Activated CD8-positive, alpha-beta memory T cell treated with anti-CD3 and anti-CD28 coated beads, Interleukin-2, amount 10 ng/mL, durations not matched to agents 7 days and 5 days (primary cell): ENCODE results near the gene ENTREP3. TPM values are rescaled to one million over a fixed set of nuclear protein-coding genes. Genes with fewer than 3 reads are reported as not detected.
A peak's percentile ranks its signal among the peaks of the same experiment; 100 is the strongest.
"Not testable (repeated sequence)": the region's sequence is repeated elsewhere in the genome, so short reads cannot be mapped to it uniquely, and the experiment has no call there.

ENCODE experiments used
- ATAC-seq: fragments of 150-1000 bp; cut with Tn5 transposase; one replicate; pipeline ENCODE4 v1.10.0; 2021; ENCODE audit warnings: moderate library complexity
- CTCF ChIA-PET: fragments of 350-600 bp; sonication (Branson Sonifier 250); formaldehyde crosslinking; loops from one replicate; lab custom pipeline; 2021; ENCODE audit warnings: antibody characterized with exemption; lab: Charles Lee
- DNase-seq: peaks from one replicate; pipeline ENCODE4 v3.0.0-alpha.2; 2020
- H3K27ac Mint-ChIP-seq: one replicate; pipeline ENCODE4 v1.8.0; 2021; ENCODE audit warnings: mild to moderate bottlenecking, mixed read lengths
- H3K27me3 Mint-ChIP-seq: one replicate; pipeline ENCODE4 v1.8.0; 2021; ENCODE audit warnings: mixed read lengths
- H3K36me3 Mint-ChIP-seq: one replicate; pipeline ENCODE4 v1.8.0; 2021; ENCODE audit warnings: mild to moderate bottlenecking, mixed read lengths
- H3K4me1 Mint-ChIP-seq: one replicate; pipeline ENCODE4 v1.8.0; 2021; ENCODE audit warnings: mixed read lengths
- H3K4me3 Mint-ChIP-seq: one replicate; pipeline ENCODE4 v1.8.0; 2021; ENCODE audit warnings: mild to moderate bottlenecking, moderate library complexity, mixed read lengths
- H3K9me3 Mint-ChIP-seq: one replicate; pipeline ENCODE4 v1.8.0; 2022; ENCODE audit warnings: low read depth, mixed read lengths
- total RNA-seq, 2 experiments: library from RNA; stranded (reverse); gene quantifications; one replicate each; pipeline ENCODE4 v1.2.3, GENCODE V29; 2021

The ENTREP3 gene
- total RNA-seq, 2 experiments from 2014 or later: 30.7 to 32.3 TPM

GRCh38 chr1:155225404-155225759 lies 29.9 kb downstream of the ENTREP3 start:
- Mint-ChIP-seq H3K4me1 (peaks cover 47% of the 10 kb centered on the region), H3K4me3 (peak overlapping the region; percentile 98), H3K27ac (peak overlapping the region; percentile 98)
- CTCF ChIA-PET: interaction anchor here (0.8 to 6.8 kb wide), 9 partner anchors 17 to 134 kb away, joined by 3 to 77 read pairs (median 8); partner anchors contain the start of genes KRTCAP2, MTX1 and THBS3
- not testable (repeated sequence) for H3K27me3 Mint-ChIP-seq, H3K9me3 Mint-ChIP-seq, ATAC-seq, H3K36me3 Mint-ChIP-seq, DNase-seq

- Mint-ChIP-seq H3K27ac (no peak overlapping the region), H3K36me3 (peaks cover 4% of the 10 kb centered on the region), H3K27me3 (no peaks in the 10 kb centered on the region), H3K9me3 (no peaks in the 10 kb centered on the region), H3K4me3 (no peak overlapping the region), H3K4me1 (peaks cover 61% of the 10 kb centered on the region)
- CTCF ChIA-PET: interaction anchor here (1.3 to 6.8 kb wide), 3 partner anchors 15 to 55 kb away, joined by 3 to 77 read pairs (median 3); partner anchors contain the start of genes MTX1 and THBS3
- ATAC-seq (no peak), DNase-seq (no peak)
These were observed 32.2 kb downstream of the ENTREP3 start for GRCh38 chr1:155223047-155223446.

GRCh38 chr1:155220211-155220965 lies 34.9 kb downstream of the ENTREP3 start:
- H3K9me3 Mint-ChIP-seq, H3K4me3 Mint-ChIP-seq, H3K36me3 Mint-ChIP-seq, H3K27me3 Mint-ChIP-seq, ATAC-seq, DNase-seq: not testable (repeated sequence)
- CTCF ChIA-PET: interaction anchor here (2.8 kb wide), 1 partner anchor 13 kb away, joined by 9 read pairs; the partner anchor contains the start of genes MTX1 and THBS3
- H3K4me1 Mint-ChIP-seq: peaks cover 38% of the 10 kb centered on the region
- peak overlapping the region; percentile 80 for H3K27ac Mint-ChIP-seq

GRCh38 chr1:155219592-155220031 lies 35.7 kb downstream of the ENTREP3 start:
- Mint-ChIP-seq H3K36me3 (peaks cover 3% of the 10 kb centered on the region), H3K4me3 (no peak overlapping the region), H3K4me1 (peaks cover 39% of the 10 kb centered on the region), H3K27me3 (no peaks in the 10 kb centered on the region), H3K9me3 (no peaks in the 10 kb centered on the region), H3K27ac (peak overlapping the region; percentile 80)
- peak; percentile 53 for ATAC-seq
- DNase-seq: peak; percentile 63
- CTCF ChIA-PET: interaction anchor here (2.2 to 2.8 kb wide), 2 partner anchors 12 to 31 kb away, joined by 9 to 13 read pairs; partner anchors contain the start of genes MTX1 and THBS3

- Mint-ChIP-seq H3K27me3 (no peaks in the 10 kb centered on the region), H3K27ac (peak overlapping the region; percentile 80), H3K4me1 (peaks cover 37% of the 10 kb centered on the region), H3K36me3 (peaks cover 3% of the 10 kb centered on the region), H3K4me3 (no peak overlapping the region), H3K9me3 (no peaks in the 10 kb centered on the region)
- CTCF ChIA-PET: interaction anchor here (0.8 to 2.8 kb wide), 3 partner anchors 12 to 32 kb away, joined by 3 to 13 read pairs (median 9); partner anchors contain the start of genes MTX1 and THBS3
- no peak for DNase-seq
- ATAC-seq: peak; percentile 44
These were observed 36.3 kb downstream of the ENTREP3 start for GRCh38 chr1:155218854-155219591.

- peak; percentile 43 for ATAC-seq
- CTCF ChIA-PET: interaction anchor here (1.9 kb wide), 1 partner anchor 21 kb away, joined by 6 read pairs; no protein-coding TSS in a partner anchor
- not testable (repeated sequence) for H3K9me3 Mint-ChIP-seq, DNase-seq, H3K36me3 Mint-ChIP-seq, H3K4me3 Mint-ChIP-seq, H3K27me3 Mint-ChIP-seq
- H3K4me1 Mint-ChIP-seq: peaks cover 34% of the 10 kb centered on the region
- peak overlapping the region; percentile 76 for H3K27ac Mint-ChIP-seq
These were observed 40.6 kb downstream of the ENTREP3 start for GRCh38 chr1:155214702-155215101.

GRCh38 chr1:155212051-155212440 lies 43.2 kb downstream of the ENTREP3 start:
- H3K27me3 Mint-ChIP-seq, CTCF ChIA-PET, DNase-seq, H3K4me3 Mint-ChIP-seq, H3K36me3 Mint-ChIP-seq, ATAC-seq, H3K27ac Mint-ChIP-seq, H3K9me3 Mint-ChIP-seq: not testable (repeated sequence)
- H3K4me1 Mint-ChIP-seq: peaks cover 34% of the 10 kb centered on the region

- H3K4me1 Mint-ChIP-seq: peaks cover 39% of the 10 kb centered on the region
- DNase-seq, H3K36me3 Mint-ChIP-seq, H3K9me3 Mint-ChIP-seq, ATAC-seq, H3K27me3 Mint-ChIP-seq, H3K27ac Mint-ChIP-seq, H3K4me3 Mint-ChIP-seq, CTCF ChIA-PET: not testable (repeated sequence)
These were observed 43.8 kb downstream of the ENTREP3 start for GRCh38 chr1:155211381-155212050.

- ATAC-seq: no peak
- H3K4me1 Mint-ChIP-seq: peaks cover 41% of the 10 kb centered on the region
- H3K9me3 Mint-ChIP-seq: no peaks in the 10 kb centered on the region
- H3K27ac Mint-ChIP-seq: no peak overlapping the region
- H3K27me3 Mint-ChIP-seq: no peaks in the 10 kb centered on the region
- no peak for DNase-seq
- H3K4me3 Mint-ChIP-seq: peak overlapping the region; percentile 83
- CTCF ChIA-PET: interaction anchor here (4.2 to 5.3 kb wide), 3 partner anchors 32 to 40 kb away, joined by 36 to 55 read pairs (median 41); partner anchors contain the start of genes KRTCAP2 and TRIM46
- H3K36me3 Mint-ChIP-seq: peaks cover 3% of the 10 kb centered on the region
These were observed 44.8 kb downstream of the ENTREP3 start for GRCh38 chr1:155210314-155211104.

GRCh38 chr1:155209312-155209721 lies 46.0 kb downstream of the ENTREP3 start:
- Mint-ChIP-seq H3K36me3 (no peaks in the 10 kb centered on the region), H3K4me1 (peaks cover 34% of the 10 kb centered on the region), H3K27me3 (no peaks in the 10 kb centered on the region), H3K27ac (peak overlapping the region; percentile 88), H3K9me3 (no peaks in the 10 kb centered on the region), H3K4me3 (peak overlapping the region; percentile 83)
- DNase-seq: no peak
- ATAC-seq: no peak
- CTCF ChIA-PET: interaction anchor here (0.5 to 5.3 kb wide), 9 partner anchors 10 to 1075 kb away, joined by 3 to 87 read pairs (median 36); partner anchors contain the start of genes KRTCAP2, TMEM79 and TRIM46

GRCh38 chr1:155208541-155209311 lies 46.6 kb downstream of the ENTREP3 start, which contains the start of gene MTX1:
Gene MTX1 (plus strand): TSS chr1:155208695. CDS start chr1:155208805, 110 bp downstream.
- Mint-ChIP-seq H3K27ac (peak within 1 kb of the TSS; percentile 88), H3K36me3 (no peaks in the 10 kb centered on the region), H3K9me3 (no peaks in the 10 kb centered on the region), H3K4me3 (peak within 1 kb of the TSS; percentile 83), H3K27me3 (no peaks in the 10 kb centered on the region), H3K4me1 (peaks cover 34% of the 10 kb centered on the region)
- ATAC-seq (peak; percentile 78), DNase-seq (peak; percentile 92)
- CTCF ChIA-PET: interaction anchor here (0.5 to 5.3 kb wide), 10 partner anchors 9 to 279 kb away, joined by 3 to 87 read pairs (median 22); partner anchors contain the start of genes KRTCAP2 and TRIM46
